Ishikawa (cell line): Measurements from ENCODE around the gene RRM2.

Experiments
- CEBPB ChIP-seq: IDR thresholded peaks from 2 replicates; pipeline ENCODE4 v1.6.1; 2012
- EGR1 ChIP-seq: IDR thresholded peaks from 2 replicates; pipeline ENCODE4 v1.6.1; 2012

GRCh38 chr2:10141736-10142639, 19.4 kb downstream of the RRM2 start:
- TF ChIP-seq CEBPB (no peak), EGR1 (no peak)
